Cardiac muscle cell (in vitro differentiated cells and primary cell): ENCODE data around the gene FBXO44. TPM values are rescaled to one million over a fixed set of nuclear protein-coding genes. Genes with fewer than 3 reads are reported as not detected.

Experiments
- DNase-seq, 2 donors: peaks; one replicate each; pipeline versions ENCODE4 v3.0.0 to v3.0.0-alpha.2; 2010 to 2017; ENCODE audit warnings: low read depth in 1 of 2, low spot score in 1 of 2
- H3K27ac ChIP-seq: fragments of 200-600 bp; sonication (generic); 2 replicates; pipeline ENCODE4 v1.5.1; 2016
- H3K27me3 ChIP-seq: fragments of 200-600 bp; sonication (generic); 2 replicates; pipeline ENCODE4 v1.6.0; 2016; ENCODE audit warnings: control low read depth
- H3K36me3 ChIP-seq: fragments of 200-600 bp; sonication (generic); 2 replicates; pipeline ENCODE4 v1.5.1; 2016; ENCODE audit warnings: control low read depth
- H3K4me1 ChIP-seq: fragments of 200-600 bp; sonication (generic); 2 replicates; pipeline ENCODE4 v1.8.1; 2017; ENCODE audit warnings: low read depth, mild to moderate bottlenecking, mixed run types
- H3K4me3 ChIP-seq: fragments of 200-600 bp; sonication (generic); 2 replicates; pipeline ENCODE4 v1.5.1; 2016; ENCODE audit warnings: mild to moderate bottlenecking
- H3K9me3 ChIP-seq: fragments of 200-600 bp; sonication (generic); 2 replicates; pipeline ENCODE4 v1.5.1; 2017; ENCODE audit warnings: low read depth, mild to moderate bottlenecking, control low read depth
- CTCF ChIP-seq: IDR thresholded peaks from 2 replicates; pipeline ENCODE4 v1.5.1; 2012; ENCODE audit warnings: low read depth, mild to moderate bottlenecking, low read length
- polyA plus RNA-seq: library from polyadenylated mRNA; unstranded; fragments of >200 nt; fragmentation: Nextera tagmentation; extraction: Ambion mirVana; gene quantifications from 2 replicates; pipeline ENCODE4 v1.2.1, GENCODE V29; 2016
- total RNA-seq: library from RNA; depleted of rRNA; stranded (reverse); fragments of >200 nt; gene quantifications from 2 replicates; pipeline ENCODE4 v1.2.3, GENCODE V29; 2016

FBXO44 gene
- total and polyA plus RNA-seq, 2 experiments from 2014 or later = 43.6 to 58.8 TPM

DNA sequence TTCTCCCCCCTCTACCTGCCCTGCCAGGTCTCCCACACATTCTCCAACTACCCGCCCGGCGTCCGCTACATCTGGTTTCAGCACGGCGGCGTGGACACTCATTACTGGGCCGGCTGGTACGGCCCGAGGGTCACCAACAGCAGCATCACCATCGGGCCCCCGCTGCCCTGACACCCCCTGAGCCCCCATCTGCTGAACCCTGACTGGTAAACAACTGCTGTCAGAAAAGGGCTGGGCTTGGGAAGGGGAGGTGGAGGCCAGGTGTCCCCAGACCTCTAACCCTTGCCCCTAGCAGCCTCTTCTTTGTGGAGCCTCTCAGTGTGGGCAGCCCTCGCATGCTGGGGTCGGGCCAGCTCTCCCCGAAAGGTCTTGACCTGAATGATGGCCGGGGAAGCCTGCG is 6.4 kb downstream of the FBXO44 start:
- Histone ChIP-seq H3K4me1 (no peaks in the 10 kb centered on the region), H3K36me3 (peaks cover 19% of the 10 kb centered on the region), H3K27me3 (no peaks in the 10 kb centered on the region), H3K27ac (no peak overlapping the region), H3K4me3 (no peak overlapping the region), H3K9me3 (no peaks in the 10 kb centered on the region)
- no peak for TF ChIP-seq CTCF
- no peak for DNase-seq

DNA sequence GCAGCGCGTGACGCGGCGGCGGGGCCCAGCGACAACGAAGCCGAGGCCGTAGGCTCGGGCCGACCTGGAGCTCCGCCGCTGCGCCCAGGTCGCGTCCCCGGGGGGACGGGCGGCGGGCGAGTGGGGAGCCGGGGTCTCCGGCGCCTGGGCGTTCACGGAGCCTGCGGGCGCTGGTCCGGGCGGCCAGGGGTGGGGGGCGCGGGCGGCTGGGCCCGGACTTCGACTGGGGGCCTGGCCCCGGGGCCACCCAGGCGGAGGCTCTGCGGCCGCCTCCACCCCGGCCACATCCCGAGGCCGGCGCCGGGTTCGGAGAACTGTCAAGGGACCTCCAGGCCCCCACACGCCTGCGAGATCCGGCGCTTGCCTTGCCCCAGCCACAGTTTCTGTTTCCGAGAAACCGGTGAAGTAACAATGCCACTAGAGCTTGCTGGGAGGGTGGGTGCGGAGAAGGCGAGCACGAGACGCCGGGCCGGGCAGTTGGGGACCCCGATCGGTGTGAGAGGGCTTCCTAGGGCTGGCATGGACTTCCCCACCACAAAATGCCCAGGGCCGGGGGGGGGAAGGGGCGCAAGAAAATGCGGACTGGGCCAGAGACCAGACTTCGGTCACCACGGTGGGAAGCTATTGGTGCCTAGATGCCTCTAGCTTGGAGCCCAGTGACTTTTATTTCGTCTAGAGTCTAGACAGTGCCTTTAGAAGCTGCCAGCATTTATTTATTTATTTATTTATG is 9.8 kb downstream of the FBXO44 start:
- TF ChIP-seq CTCF = no peak
- H3K27me3 ChIP-seq = no peaks in the 10 kb centered on the region
- no peak overlapping the region for H3K27ac ChIP-seq
- no peaks in the 10 kb centered on the region for H3K4me1 ChIP-seq
- peak in 1 of 2 donors; percentile 44 for DNase-seq
- H3K9me3 ChIP-seq = no peaks in the 10 kb centered on the region
- H3K4me3 ChIP-seq = peak overlapping the region; percentile 40
- peaks cover 9% of the 10 kb centered on the region for H3K36me3 ChIP-seq

- H3K9me3 ChIP-seq = no peaks in the 10 kb centered on the region
- no peak for TF ChIP-seq CTCF
- H3K27ac ChIP-seq = no peak overlapping the region
- H3K27me3 ChIP-seq = no peaks in the 10 kb centered on the region
- DNase-seq = no peak
- no peaks in the 10 kb centered on the region for H3K4me1 ChIP-seq
- H3K4me3 ChIP-seq = no peak overlapping the region
- peaks cover 5% of the 10 kb centered on the region for H3K36me3 ChIP-seq
Measured at GRCh38 chr1:11668516-11668915, 13.8 kb downstream of the FBXO44 start.

DNA sequence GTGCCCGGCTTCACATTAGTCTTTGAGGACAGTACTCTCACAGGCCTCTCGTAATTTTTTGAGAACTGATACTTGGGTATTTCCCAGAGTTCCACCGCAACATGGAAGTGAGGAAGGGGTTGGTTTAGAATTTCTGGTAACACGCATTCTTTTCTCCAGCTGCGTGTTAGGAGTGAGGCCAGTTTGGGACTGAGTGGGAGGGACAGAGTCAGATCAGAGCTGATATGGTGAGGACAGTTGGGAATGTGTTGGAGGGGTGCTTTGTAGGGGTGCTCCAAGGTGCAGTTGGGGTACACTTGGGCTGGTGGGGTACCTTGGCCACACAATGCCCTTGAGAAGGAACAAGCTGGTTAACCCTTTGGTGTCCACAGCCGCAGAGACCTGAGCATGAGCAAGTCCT is 16.1 kb downstream of the FBXO44 start:
- Histone ChIP-seq H3K36me3 (peaks cover 15% of the 10 kb centered on the region), H3K4me3 (no peak overlapping the region), H3K27ac (no peak overlapping the region), H3K4me1 (no peaks in the 10 kb centered on the region), H3K9me3 (no peaks in the 10 kb centered on the region), H3K27me3 (no peaks in the 10 kb centered on the region)
- TF ChIP-seq CTCF = no peak
- DNase-seq = no peak

GRCh38 chr1:11671205-11671543 is 16.5 kb downstream of the FBXO44 start:
- Histone ChIP-seq H3K4me3 (no peak overlapping the region), H3K27me3 (no peaks in the 10 kb centered on the region), H3K9me3 (no peaks in the 10 kb centered on the region), H3K4me1 (no peaks in the 10 kb centered on the region), H3K36me3 (peaks cover 15% of the 10 kb centered on the region), H3K27ac (peak overlapping the region; percentile 23)
- DNase-seq = no peak
- no peak for TF ChIP-seq CTCF
